Suppressor macrophage (primary cell): ENCODE measurements around the gene KRT73.

Experiments used
- DNase-seq, 4 experiments: peaks; one replicate each; pipeline ENCODE4 v3.0.0-alpha.2; 2020 to 2022
- total RNA-seq, 17 experiments: gene quantifications; one replicate each; lab custom pipeline; 2026; ENCODE audit warnings: mixed read lengths in 6 of 17, inconsistent platforms in 3 of 17; lab: John Stamatoyannopoulos, UW

KRT73 gene
- 0 to 1.4 (median 0) reads per million in 17 experiments for total RNA-seq

DNA sequence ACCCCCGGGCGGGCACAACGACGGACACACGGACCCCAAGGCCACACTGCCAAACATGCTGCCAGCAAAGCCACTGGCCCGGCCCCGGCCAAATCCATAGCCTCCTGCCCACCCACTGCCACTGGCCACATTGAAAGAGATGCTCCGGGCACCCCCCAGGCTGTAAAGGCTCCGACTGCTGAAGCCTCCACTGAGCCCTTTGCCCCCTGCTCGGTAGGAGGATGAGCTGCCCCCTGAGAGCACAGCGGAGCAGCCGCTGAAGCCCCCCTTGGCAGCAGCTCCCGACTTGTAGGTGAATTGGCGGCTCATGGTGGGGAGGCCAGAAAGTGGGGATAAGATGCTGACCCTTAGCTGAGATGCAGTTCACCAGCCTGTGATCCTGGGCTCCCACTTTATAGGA lies at the start of gene KRT73:
TSS of gene KRT73 (minus strand) at position 344 of the 400 bp plus-strand sequence. CDS start at position 309, 35 bp downstream.
- DNase-seq: no peak

DNA sequence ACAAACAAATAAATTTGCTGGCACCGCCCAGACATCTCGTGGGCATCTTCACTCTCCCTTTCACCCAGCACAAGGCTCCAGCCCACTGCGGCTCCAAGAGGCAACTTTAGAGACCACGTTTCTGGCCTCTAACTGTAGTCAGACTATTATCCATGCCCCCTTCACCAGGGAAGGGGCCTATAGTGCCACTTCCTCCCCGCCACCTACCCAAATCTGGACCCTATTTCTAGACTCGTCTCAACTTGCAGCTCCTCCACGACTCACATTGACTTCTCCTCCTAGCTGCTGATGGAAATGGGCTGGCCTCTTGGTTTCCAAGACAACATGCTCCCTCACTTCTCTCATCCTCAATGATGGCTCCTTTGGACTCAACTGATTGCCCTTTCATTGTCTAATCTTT lies 49.6 kb upstream of the KRT73 start:
- DNase-seq: no peak

DNA sequence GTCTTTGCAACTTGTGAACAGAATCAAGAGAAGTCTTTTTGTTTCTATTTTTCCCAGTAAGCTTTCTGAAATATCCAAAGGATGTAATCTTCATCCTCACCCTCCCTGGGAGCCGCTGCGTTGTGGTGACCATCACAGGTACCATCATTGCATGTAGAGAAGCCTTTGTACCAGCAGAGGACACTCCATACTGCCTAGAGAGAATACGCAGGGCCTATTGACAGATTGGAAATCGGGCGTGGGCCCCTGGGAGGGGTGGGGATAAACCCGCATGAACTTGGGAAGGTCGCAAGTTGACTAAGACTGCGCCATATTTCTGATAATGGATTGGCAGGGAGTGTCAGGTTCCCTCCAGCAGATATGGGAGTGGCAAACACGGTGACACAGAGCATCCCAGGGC lies 49.1 kb upstream of the KRT73 start:
- DNase-seq: no peak

DNA sequence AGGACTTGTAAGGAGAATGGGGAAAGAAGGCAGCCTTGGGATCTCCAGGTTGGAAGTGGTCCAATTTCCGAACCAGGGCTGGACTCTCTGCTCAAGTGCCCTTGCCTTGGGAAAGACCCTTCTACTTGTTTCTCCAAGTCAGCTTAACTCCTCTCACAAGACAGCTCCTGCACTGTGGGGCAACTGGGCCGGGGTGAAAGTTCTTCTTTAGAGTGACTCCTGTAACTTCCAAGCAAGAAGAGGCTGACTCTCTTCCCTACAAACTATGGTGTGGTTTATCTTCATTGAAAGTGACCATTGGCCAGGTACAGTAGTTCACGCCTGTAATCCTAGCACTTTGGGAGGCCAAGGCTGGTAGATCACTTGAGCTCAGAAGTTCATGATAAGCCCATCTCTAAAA lies 48.1 kb upstream of the KRT73 start:
- no peak for DNase-seq

DNA sequence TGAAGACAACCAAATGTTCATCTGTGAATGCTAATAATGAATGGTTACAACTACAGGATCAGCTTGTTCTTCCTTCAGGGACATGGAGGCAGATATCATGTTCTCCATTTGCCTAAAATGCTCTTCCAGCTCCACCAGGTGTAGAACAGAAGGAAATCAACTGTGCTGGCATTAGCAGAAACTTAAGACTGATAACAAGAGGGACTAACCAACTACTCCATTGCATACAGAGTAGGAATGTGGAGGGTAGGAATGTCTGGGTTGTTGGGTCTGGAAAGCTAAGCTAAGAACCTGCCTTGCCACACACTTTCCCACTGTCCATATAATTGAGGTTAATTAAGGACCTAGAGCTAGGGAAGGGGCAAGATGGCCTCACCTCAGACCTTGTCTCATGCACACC lies 45.1 kb upstream of the KRT73 start:
- no peak for DNase-seq

DNA sequence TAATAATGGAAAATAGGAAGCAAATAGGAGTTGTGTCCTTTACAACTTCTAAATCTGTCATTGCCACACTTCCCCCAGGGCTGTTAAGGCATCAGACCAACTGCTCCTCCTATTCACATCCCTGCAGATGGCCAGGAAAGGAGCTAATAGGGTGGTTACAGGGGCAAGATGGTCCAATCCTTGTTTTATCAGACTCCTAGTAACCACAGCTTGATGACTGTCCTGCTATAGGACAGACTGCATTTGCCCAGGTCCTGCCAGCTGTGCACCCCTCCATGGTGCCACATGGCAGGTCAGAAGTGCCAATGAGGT lies 44.5 kb upstream of the KRT73 start:
- no peak for DNase-seq

DNA sequence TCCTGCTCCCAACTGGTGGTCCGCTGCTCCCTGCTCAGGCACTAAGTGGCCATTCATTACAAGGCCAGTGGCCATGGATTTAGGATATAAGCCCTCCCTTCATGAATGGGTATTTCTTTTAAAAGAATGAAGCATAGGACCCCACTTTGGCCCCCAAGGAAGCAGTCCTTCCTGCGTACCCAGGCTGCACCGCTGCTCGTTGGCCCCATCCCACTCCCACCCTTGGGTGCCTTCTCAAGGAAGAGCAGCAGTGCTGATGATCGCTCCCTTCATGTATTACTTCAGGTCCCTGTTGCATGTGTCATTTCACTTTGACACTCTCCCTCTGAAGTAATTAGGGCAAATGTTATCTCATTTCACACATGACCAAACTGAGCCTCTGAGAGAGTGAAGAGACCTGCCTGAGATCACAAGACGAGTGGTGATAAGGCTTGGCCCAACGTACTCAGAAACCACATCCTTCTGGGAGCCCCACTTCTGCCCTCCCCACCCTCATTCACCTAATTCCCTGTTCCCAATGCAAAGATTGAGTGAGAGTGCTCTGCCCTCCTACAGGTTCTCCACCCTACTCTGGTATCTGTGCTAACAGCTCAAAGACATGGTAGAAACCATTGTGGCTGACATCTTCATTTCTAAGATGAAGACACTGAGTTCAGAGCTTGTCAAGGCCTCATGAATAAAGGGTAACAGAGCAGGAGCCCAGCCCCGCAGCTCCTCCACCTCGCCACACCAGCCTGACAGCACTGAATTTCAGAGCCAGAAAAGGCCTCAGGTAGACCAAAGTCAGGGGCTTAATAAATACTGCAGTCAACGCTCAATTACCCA lies 43.9 kb upstream of the KRT73 start:
- DNase-seq: peak in 1 of 4 experiments; percentile 6

DNA sequence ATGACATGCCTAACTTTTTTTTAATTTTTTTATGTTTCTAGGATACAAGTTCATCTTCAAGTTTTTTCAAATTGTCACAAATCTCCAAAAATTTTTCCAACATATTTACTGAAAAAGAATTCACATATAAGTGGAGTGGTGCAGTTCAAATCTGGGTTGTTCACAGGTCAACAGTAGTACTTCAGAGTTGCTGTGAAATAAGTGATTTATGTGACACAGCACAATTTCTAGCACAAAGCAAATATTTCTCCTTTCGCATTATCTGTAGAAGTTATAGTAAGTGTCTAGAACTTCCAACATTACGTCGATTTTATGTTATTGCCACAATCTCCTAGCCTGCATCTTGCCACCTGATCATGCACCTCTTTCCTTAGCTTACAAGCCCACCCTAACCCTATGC lies 43.3 kb upstream of the KRT73 start:
- no peak for DNase-seq

DNA sequence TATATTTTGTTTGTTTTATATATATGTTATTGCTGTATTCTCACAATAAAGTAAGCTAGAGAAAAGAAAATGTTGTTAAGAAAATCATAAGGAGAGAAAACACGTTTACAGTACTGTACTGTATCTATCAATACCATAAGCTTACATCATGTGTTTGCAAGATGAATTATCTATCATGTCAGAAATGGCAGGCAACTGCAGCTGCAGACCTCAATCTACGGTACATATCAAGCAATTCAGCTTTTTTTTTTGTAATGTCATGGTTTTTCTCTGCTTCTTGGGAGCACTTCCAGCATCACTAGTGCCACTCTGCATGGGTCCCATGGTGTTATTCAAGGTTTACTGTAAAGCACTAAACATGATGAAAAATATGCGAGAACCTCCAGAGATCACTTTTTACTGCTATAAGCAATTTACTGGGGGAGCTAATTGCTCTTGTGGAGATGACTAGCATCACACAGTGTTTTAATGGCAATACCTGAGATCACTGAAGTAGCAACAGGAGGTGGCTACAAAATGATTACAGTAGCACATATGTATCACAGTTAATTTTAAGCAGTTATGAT lies 42.7 kb upstream of the KRT73 start:
- DNase-seq: no peak

DNA sequence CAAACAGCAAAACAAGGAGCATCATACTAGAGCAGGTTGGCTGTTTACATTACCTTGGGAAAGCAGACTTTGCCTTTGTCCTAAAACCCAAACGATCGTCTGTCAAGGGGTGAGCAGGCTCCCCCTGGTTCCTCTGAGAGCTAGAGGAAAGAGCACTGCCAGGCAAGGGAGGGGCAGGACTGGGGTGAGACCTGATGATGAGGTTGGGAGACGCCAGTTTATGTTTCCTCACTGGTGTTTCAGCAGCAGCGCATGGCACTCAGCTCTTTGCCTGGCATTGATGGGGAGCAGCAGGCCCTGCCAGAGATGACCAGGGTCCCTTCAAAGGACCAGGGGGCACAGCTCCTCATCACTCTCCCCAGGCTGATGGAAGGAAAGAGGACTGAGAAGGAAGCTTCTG lies 41.6 kb upstream of the KRT73 start:
- DNase-seq: no peak

DNA sequence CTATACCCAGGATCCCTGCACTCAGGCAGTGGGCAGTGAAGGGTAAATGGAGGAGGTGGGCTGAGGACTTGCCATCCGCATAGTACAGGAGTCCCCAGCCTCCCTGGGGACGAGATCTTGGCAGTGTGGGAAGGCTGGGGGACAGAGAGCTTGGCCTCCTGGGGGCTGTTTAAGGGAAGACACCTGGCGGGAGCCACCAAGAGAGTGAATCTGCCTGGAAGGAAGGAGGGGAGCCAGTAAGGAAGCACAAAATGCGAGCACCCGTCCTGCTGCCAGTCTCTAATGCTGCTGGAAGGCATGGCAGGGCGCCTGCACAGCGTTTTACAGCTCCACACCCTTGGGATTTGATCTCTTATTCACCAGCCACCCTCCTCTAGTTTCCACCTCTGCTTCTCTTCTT lies 41.0 kb upstream of the KRT73 start:
- no peak for DNase-seq

DNA sequence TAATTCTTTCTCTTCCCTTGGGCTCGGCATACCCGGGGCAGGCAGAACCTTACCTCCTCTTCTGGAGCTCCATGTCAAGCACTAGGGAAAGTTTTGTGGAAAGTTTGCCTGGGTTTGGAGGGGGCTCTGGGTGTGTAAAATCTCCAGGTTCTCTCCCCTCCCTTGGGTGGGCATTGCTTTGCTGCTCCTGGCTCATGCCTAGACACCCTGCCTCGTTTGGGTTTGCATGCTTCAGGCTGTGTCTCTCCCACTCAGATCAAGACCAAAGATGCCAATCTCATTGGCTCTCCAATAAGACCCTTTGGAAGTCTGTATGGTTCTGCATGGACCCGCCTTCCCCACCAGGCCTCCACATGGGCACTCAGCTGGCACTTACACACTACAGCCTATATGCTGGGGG lies 39.8 kb upstream of the KRT73 start:
- DNase-seq: no peak

DNA sequence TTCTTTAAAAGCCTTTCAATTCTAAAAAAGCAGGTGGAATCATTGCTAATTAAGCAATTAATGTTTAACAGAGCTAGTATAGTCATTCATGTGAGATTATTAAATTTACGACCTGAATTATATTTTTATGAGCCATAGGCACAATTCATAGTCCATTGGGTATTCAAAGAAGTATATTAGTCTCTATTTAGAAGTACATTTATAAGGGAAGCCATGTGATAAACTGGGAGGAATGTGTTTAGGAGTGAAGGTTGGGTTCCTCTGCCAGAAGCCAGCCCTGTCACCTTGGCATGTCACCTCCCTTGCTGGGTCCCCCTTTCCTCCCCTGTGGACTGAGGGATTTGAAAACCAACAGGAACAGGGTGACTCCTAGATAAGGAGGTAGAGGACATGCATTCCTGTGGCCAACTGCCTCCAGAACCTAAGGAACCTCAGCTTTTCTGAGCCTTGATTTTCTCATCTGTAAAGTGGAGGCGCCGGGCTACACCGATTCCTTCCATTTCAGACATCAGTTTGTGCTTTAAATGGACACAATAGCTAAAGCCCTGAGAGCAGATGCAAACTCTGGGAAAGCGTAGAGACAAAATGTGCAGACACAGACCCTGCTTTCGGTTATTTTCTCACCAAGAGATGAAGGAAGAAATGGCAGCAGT lies 39.0 kb upstream of the KRT73 start:
- DNase-seq: no peak

DNA sequence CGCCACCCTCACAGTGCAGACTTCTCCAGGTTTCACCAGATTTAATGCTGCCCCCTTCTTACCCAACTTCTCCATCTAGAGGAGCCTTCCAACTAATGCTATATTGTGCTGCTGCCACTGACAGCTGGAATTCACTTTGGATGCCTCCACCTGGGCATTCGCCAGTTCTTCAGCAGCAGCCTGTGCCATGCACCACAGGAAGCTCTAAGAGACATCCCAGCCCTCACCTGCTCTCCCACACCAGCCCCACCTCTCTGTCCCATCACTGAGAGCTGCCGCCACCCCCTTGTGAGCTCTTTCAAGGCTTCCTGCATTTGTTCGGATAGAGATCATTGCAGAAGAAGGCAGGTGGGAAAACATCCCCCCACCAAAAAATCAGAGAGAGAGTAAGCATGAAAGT lies 38.3 kb upstream of the KRT73 start:
- no peak for DNase-seq

DNA sequence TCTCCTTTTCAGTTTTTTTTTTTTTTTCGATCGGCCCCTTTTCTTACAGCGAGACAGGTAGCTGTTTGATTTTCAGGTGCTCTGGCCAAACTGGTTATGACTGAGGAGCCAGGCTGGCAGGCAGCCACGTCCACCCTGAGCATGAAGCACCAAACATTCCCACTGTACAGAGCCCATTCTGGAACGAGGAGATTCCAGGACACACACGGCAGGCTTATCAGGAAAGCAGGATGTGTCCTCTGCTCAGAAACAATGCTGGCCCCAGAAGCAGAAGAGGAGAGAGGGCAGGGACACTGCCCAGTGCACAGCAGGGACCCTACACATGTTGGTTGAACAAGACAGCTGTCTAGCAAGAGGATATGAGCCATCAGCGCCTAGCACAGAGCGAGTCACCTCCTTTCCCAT lies 37.4 kb upstream of the KRT73 start:
- DNase-seq: no peak

DNA sequence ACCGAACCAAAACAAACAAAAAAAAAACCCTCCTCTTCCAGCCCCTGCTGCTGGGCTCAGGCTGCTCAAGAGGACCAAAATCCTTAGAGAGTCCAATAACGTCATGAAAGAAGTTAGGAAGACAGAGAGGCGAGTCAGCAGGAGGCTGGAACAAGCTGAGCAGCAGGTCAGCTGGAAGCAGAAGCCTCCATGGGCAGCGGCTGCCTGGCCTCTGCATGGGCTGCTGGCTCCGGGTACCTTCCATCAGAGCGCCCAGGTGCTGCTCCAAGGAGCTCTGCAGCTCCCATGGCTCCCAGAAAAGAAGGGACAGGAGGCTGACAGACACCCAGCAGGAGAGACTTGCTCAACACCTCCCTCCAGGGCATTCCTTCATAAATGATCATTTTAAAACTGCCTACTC lies 36.9 kb upstream of the KRT73 start:
- no peak for DNase-seq

DNA sequence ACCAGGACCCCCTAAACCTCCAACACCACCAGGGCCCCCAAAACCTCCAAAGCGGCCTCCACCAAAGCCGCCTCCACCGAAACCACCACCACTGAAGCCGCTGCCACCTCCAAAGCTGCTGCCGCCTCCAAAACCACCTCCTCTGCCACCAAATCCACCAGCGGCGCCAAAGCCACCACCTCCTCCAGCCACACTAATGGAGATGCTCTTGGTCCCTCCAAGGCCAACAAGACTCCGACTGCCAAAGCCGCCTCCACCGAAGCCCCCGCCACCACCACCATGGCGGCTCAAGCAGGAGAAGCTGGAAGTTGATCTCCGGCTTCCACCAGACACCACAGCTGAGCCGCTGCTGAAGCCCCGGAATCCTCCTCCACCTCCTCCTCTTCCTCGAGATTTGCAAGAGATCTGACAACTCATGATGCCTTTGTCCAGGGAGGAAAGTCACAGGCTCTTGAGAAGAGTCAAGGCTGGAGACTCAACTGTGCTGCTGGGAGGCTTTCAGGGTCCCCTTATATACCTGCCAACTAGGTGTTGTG lies 33.4 kb upstream of the KRT73 start, which contains the start of gene KRT2:
TSS of gene KRT2 (minus strand) at position 486 of the 536 bp plus-strand sequence. CDS start at position 417, 69 bp downstream.
- DNase-seq: no peak

DNA sequence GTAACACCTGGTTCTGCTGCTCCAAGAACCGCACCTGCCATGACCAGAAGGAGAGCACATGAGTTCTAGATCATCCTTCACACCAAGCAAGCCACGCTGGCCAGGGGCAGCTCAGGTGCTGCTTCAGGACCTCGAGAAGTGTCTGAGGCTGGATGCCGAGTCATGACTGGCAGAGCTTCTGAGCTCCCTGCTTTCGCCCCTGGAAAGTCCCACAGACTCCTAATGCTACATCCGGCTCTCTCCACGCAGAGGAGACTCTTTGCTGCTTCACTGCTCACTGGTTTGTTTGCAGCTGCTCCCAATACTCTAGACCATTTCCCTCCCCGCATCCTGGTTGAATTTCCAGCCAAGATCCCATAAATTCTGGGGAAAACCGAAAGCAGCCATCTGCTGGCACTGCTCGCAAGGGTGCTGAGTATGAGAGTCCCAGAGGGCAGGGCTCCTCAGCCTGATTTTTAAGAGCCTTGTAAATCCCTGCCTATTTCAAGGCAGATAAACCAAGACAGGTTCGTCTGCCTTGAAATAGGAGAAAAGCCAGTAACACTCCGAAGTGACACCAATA lies 32.2 kb upstream of the KRT73 start:
- no peak for DNase-seq

DNA sequence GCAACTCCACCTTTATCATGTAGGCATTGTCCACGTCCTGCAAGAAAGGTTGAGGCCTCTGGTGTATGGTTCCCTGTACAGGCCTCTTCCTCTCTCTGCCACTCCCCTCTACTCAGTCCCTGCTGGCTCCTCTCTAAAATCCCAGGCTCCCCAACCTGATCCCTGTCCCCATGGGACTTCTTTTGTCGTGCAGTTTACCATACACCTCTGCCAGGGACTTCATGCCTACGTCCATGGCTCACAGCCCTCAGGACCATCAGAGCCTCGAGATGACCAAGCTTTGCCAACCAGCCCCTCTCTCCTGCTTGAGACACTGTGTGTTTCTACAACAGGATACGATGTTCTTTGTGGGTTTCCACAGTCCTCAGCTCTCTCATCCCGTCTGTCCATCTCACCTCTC lies 30.7 kb upstream of the KRT73 start:
- no peak for DNase-seq

DNA sequence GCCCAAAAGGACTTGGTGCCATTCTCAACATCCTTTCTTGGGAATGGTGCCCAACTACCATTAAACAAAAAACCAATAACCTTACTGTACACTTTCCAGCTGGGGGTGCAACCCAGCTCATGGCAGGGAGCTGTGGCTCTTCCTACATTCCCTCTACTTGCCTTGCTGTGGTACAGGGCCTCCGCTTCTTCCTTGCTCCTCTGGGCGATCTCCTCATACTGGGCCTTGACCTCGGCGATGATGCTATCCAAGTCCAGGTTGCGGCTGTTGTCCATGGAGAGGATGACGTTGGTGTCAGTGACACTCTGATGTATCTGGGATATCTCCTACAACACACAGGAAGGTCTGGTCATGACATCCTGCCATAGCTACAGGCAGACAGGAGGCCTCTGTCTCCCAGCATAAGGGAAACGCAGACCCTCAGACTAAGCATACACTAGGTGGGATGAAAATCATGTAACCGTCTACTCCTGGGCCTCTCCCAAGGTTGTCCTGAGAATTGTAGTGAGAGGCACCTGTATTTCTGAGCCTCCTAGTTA lies 29.7 kb upstream of the KRT73 start:
- no peak for DNase-seq

DNA sequence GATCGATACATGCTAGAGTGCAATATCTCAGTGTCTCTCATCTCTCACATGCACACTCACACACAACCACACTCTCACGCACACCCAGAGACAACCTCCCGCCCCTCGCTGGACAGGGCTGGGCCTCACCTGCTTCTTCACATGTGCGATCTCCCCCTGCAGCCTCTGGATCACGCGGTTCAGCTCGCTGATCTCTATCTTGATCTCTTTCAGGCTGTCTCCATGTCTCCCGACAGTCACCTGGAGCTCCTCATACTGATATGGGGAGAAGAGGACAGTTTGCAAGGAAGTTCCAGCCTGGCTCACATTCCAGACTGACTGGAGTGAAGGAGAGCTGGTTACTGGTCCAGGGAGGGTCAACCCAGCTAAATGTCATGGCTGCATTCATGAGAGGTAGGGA lies 29.2 kb upstream of the KRT73 start:
- DNase-seq: no peak

DNA sequence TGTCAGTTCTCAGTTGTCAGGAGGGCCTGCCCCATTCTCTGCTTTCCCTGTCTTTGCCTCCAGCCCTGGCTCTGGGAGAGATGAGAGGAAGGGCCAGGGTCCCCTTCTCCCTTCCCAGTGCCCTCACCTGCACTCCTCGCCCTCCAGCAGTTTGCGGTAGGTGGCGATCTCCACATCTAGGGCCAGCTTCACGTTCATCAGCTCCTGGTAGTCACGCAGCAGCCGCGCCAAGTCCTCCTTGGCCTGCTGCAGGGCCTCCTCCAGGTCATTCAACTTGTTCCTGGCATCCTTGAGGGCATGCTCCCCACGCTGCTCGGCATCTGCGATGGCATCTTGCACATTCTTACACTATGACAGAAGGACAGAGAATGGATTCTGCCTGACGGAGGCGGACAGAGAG lies 28.3 kb upstream of the KRT73 start:
- no peak for DNase-seq

DNA sequence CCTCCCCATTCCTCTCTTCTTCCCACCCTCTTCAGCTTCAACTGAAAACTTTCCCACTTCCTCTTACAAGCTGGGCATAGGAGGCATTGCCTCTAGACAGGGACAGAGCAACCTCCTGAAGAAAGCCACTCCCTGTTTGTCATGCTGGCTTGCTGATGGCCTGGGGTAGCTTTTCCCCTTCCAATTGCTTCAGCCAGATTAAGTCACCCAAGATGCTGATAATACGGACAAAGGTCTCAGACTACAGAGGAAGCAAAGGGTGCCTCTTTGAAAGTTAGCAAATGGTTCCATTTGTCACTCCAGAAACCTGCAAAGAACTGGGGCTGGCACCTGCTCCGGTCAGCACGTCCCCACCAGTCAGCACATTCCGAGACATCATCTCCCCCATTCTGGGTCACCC lies 27.6 kb upstream of the KRT73 start:
- DNase-seq: peak; percentile 45 to 74 (median 60)
